Hematopoietic multipotent progenitor cell treated with erythropoietin and hydrocortisone succinate and interleukin-3 and kit ligand, for 15 days (in vitro differentiated cells): ENCODE measurements around the gene TPSD1.
"Not testable (repeated sequence)": the region's sequence is repeated elsewhere in the genome, so short reads cannot be mapped to it uniquely, and the experiment has no call there.

Experiments
- DNase-seq: peaks from one replicate; pipeline ENCODE4 v3.0.0-alpha.2; 2015; ENCODE audit warnings: low spot score

Gene TPSD1

DNA sequence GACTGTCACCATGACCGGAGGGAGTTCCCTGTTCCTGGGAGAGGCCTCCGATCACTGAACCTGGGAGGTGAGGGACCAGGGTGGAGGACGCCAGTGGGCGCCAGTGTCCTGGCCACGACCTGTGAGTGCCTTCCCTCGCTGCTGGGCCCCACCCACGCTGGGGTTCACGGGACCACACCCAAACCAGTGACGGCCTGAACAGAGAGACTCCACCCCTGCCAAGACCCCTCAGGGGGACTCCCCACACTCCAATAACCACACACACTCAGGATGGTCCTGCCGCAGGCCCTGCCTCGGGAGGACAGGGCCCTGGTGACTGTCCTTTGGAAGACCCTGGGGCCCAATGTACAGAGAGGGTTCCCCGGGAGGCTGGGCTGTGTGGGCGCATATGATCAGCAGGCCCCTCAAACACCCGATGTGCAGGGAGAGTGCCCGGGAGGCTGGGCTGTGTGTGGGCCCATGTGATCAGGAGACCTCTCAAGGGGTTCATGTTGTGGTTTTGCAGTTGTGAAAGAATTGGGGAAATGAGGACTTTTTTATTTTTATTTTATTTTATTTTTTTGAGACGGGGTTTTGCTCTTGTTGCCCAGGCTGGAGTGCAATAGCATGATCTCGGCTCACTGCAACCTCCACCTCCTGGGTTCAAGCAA lies 26.6 kb downstream of the TPSD1 start:
- DNase-seq, result no peak

DNA sequence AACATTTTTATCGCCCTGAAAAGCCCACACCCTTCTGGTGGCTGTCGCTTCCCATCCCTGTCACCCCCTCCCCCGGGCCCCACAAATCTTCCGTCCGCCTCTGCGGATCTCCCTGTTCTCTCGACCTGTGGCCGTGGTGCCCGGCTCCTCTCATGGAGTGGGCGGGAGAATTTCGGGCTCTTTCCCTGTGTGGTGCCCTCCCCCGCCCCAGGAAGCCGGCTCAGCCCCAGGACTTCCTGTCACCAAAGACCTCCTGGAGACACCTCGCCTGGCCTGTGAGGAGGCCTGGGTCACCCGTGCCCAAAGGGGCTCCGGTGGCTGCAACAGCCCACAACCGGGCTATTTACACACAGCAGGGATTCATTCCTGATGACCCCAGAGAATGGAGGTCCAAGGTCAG lies 27.4 kb downstream of the TPSD1 start:
- no peak for DNase-seq

DNA sequence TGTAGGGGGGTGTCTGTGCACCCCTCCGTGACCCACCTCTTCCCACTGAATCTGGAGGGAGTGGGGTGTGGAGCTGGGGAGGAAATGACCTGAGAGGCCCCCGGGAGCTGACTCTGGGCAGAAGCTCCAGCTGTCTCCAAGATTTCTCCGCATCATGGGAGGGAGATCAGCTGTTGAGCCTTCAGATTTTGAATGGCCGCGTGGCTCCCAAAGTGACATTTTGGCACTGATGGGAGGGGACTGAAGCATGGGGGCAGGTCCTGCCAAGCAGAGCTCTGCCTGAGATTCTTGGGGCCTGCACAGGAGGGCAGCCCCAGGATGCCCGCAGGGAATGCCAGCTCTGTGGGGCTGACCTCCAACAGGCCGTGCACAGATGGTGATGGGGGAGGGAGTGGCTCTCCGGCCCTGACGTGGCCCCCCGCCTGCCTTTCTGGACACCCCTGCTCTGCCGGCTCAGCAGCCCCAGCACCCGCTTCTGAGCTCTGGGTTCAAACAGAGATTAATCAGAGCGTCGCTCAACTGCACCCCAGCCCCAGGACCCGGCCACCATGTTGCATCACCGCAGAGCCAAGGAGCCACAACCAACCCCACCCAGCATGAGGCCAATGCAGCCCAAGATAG lies 28.2 kb downstream of the TPSD1 start:
- no peak for DNase-seq

DNA sequence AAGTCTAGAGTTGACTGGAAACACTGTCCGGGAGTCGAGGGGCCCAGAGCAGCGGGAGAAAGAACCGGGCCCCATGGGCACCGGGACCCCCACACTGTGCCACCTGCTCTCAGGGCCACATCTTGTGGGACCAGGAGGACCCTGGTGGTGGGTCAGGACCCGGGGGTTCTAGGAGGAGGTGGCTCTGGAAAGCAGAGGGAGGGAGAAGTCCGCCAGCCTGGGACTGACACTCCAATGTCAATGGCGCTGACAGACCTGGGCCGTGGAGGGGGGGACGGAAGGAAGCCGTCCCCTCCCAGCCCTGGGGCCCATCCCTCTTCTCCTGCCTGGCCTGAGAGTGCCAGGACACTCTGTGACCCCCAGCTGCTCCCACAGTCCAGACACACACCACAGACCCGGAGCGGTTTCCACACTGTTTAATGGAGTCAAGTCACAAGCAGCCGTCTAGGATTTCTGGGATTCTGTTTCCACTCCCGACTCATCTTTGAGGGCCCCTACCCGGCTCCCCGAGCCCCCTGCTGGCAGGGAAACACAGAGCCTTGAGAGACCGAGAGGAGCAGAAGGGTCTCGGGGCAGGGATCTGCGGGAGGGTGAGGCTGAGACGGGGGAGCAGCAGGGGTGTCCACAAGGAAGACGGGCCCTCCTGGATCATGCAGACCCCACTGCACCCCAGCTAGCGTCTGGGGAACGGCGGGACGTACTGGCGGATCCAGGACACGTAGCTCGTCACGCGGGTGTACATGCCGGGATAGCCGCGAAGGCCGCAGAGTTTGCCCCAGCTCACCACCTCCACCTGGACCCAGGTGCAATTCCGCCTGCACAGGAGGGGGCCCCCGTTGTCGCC lies 30.0 kb downstream of the TPSD1 start:
- DNase-seq, result no peak

DNA sequence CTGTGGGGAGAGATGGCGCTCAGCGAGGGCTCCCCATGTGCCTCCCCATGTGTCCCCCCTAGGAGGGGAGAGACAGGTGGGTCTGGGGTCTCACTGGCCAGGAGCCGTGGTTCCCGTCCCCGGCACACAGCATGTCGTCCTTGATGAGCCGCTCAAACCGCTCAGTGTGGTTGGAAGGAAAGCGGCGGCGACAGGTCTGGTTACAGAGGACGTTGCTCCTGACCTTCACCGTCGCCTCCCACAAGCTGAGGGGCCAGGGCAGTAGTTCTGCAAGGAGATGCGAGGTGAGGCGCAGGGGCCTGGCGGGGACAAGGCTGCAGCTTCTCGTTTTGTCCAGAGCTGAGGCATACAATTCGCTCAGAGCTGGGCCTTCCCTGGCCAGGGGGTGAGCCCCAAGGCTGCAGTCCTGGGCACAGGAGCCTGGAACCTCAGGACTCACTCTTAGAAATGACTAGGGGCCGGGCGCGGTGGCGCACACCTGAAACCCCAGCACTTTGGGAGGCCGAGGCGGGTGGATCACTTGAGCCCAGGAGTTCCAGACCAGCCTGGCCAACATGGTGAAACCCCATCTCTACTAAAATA lies 30.7 kb downstream of the TPSD1 start:
- DNase-seq, result no peak

DNA sequence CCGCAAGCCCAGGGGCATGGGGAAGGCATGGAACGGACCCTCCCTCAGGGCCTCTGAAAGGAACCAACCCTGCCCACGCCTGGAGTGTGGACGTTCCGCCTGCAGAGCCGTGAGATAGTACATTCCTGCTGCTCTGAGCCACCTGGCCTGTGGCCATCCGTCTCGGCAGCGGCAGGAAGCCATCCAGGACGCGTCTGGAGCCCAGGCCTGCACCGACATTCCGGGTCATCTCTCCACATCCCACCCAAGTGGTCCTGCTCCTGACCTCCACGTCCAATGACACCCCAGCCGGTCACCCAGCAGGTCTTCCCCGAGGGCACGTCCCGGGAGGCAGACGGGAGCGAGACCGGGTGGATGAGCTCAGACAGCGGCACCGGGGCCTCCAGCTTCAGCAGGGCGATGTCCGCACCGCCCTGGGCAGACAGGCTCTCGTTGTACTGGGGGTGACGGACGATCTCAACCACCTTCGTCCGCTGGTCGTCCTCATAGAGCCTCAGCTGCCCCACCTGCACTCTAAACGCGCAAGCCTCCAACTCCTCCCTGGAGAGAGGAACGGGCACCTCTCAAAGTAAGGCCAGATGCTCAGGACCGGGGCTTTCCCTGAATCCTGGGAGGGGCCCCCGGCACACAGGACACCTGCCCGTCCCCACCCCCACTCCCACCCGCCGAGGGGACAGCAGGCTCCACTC lies 32.3 kb downstream of the TPSD1 start:
- DNase-seq, result no peak

DNA sequence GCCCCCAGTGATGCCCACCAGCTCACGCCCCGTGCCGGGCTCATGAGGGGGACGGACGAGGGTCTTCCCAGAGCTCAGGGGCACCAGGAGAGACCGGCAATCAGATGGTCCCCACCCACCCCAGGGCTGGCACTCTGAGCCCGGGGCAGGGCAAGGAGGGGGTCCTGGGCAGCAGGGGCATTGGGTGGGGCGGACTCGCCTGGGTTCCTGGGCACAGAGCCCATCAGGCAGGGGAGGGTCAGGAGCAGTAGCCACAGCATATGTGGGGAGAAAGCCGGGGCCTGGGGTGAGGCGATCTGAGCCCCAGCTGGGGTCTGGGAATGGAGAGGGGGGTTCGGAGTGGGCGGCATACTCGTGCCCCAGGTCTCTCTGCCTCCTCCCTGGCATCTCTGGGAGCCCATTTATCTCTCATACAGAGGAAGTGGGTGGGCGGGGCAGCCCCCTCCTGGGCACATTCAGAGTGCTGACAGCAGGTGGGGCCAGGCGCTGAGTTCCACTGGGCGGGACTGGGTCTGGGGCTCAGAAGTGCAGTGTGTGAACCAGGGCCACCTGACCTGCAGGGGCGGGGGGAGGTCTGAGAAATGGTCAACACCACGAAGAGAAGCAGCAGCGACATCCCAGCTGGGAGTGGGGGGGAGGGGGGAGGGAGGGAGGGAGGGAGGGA lies 33.1 kb downstream of the TPSD1 start:
- DNase-seq, result no peak

DNA sequence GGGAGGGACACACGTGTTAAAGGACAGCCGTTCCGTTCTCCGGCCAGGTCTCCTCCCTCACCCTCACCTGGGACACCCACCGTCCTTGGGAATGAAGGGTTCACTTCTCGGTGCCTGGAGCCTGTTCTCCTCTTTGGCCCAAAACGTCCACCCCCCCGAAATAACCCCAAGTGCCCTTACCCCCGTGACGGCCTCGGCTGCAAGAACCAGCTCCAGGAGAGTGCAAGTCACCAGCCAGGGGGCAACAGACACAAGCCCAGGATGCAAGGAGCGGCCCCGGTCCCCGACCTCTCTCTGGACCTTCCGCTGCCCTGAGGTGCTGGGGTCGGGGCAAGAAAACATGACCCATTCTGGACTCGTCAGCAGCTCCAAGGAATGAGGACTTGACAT lies 33.6 kb downstream of the TPSD1 start:
- DNase-seq, result no peak

DNA sequence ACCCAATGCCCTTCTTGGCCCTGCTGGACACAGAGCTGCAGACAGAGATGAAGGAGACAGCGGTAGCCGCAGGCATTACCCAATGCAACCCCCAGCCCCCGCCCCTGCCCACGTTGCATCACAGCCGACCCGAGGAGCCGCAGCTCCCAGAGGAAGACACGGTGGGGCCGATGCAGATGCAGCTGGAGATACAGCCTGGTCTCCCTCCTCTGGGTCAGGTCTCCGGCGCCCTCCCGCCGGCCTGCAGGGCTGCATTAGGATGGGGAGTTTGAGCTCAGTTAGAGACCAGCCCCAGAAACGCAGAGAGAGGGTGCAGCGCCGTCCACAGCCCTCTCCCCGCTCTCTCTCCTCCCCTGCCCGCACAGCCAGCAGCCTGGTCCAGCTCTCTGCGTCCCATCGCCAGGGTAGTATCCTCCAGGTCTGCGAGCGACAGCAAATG lies 34.2 kb downstream of the TPSD1 start:
- no peak for DNase-seq

DNA sequence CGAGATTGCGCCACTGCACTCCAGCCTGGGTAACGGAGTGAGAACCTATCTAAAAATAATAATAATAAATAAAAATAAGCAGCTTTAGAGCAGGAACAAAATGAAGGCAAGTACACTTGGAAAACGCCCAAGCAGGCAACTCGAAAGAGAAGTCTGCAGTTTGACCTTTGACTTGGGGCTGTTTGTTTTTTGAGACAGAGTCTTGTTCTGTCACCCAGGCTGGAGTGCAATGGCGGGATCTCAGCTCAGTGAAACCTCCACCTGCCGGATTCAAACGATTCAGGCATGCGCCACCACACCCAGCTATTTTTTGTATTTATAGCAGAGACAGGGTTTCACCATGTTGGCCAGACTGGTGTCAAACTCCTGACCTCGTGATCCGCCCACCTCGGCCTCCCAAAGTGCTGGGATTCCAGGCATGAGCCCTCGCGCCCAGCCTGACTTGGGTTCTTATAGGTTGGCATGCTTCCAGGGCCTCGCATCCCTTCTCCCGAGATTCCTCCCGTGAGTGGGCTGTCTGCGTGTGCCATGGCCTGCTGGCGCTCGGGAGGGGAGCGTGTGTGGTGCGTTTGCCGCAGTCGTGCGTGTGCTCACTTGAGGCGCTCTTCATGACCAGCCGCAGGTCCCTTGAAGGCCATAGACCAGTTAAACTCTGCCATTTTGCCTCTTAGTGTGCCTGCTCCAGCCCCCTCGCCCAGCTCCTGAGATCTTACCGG lies 35.1 kb downstream of the TPSD1 start:
- DNase-seq, result no peak

DNA sequence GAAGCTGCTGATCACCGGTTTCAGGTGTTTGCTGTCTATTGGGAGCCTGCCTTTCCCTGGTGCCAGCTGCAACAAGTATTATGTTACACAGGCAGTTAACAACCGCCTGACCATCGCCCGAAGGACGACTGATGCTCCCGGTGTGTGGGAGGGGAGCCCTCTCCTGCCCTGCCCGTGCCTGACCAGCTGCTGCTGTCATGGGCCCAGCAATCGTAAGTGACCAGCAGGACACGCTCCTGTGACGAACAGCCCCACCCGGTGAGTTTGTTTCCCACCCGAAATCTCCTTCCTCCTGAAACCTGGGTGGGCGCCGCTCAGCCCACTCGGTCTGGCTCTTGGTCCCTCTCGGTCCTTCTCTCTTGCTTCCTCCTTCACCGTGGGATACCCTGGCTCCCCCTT lies 35.7 kb downstream of the TPSD1 start:
- DNase-seq, result no peak

DNA sequence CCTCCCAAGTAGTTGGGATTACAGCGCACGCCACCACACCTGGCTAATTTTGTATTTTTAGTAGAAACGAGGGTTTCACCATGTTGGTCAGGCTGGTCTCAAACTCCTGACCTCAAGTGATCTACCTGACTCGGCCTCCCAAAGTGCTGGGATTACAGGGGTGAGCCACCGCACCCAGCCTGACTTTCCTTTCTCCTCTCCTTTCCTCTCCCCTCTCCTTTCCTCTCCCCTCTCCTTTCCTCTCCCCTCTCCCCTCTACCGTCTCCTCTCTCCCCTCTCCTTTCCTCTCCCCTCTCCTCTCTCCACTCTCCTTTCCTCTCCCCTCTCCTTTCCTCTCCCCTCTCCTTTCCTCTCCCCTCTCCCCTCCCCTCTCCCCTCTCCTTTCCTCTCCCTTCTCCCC lies 36.3 kb downstream of the TPSD1 start:
- not testable (repeated sequence) for DNase-seq

DNA sequence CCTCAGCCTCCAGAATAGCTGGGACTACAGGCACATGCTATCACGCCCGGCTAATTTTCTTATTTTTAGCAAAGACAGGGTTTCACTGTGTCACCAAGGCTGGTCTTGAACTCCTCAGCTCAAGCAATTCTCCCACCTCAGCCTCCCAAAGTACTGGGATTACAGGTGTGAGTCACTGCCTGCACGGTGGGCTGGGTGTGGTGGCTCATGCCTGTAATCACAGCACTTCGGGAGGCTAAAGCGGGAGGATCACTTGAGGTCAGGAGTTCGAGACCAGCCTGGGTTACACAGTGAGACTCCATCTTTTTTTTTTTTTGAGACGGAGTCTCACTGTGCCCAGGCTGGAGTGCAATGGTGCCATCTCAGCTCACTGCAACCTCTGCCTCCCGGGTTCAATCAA lies 36.9 kb downstream of the TPSD1 start:
- DNase-seq, result not testable (repeated sequence)

DNA sequence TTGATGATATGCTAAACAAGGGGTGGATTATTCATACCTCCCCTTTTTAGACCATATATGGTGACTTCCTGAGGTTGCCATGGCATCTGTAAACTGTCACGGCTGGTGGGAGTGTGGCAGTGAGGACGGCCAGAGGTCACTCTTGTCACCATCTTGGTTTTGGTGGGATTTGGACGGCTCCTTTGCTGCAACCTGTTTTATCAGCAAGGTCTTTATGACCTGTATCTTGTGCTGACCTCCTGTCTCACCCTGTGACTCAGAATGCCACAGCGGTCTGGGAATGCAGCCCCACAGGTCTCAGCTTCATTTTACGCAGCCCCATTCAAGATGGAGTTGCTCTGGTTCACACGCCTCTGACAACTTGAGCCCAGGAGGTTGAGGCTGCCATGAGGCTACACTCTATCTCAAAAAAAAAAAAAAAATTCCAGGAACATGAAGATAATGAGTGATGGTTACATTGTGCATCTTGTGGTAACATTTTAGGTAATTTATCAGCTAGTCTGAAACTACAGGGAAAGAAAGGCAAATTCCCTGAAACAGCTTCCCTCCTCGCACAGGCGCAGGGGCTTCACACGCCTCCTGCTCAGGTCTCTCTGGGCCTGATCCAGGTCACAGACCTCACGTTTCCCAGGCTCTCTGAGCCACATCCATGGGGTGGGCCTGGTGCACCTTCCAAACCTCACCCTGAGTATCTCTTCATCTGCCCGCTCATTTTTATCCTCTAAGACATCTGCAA lies 38.2 kb downstream of the TPSD1 start:
- DNase-seq, result no peak

DNA sequence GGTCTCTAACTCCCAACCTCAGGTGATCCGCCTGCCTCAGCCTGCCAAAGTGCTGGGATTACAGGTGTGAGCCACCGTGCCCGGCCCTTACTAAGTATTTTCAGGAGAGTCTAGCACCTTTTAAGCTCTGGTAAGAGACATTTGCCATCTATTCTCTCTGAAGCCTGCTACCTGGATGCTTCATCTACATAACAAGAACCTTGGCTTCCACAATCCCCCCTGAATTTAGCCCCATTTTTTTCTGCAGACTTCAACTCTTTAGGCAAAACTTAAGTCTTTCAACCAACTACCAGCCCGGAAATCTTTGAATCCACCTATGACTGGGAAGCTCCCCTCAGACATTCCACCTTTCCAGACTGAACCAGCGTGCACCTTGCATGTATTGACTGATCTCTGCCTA lies 39.6 kb downstream of the TPSD1 start:
- no peak for DNase-seq

DNA sequence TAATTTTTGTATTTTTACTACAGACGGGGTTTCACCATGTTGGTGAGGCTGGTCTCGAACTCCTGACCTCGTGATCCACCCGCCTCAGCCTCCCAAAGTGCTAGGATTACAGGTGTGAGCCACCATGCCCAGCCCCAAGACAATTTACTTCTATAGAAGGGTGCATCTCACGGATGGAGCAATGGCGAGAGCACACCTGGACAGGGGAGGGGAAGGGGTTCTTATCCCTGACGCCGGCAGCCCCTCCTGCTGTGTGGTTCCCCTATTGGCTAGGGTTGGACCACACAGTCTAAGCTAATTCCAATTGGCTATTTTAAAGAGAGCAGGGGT lies 40.8 kb downstream of the TPSD1 start:
- not testable (repeated sequence) for DNase-seq

DNA sequence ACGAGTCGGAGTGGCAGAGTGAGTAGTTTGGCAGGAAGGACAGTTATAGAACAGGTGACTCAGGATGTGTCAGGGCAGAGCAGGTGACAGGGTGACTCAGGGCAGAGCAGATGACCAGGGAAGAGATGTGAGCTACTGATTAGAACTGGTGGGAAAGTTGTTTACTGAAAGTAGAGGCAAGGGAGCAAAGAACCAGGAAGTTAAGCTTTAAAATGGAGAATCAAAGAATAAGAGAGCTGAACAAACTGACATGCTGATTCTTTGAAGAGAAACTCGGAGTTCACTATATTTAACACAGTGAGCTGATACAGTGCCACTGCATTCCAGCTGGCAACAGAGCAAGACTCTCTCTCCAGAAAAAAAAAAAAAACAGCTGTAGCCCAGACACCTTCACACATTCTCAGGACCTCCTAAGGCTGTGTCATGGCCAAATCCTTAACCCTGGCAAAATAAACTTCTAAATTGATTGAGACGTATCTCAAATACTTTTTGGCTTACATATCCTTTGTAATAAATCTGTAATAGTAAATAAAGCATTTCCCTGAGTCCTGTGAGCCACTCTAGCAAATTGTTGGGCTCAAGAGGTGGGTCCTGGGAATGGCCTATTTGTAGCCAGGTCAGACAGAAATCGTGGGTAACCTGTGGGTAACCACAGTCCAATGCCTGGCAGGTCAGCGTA lies 41.3 kb downstream of the TPSD1 start:
- DNase-seq, result no peak

DNA sequence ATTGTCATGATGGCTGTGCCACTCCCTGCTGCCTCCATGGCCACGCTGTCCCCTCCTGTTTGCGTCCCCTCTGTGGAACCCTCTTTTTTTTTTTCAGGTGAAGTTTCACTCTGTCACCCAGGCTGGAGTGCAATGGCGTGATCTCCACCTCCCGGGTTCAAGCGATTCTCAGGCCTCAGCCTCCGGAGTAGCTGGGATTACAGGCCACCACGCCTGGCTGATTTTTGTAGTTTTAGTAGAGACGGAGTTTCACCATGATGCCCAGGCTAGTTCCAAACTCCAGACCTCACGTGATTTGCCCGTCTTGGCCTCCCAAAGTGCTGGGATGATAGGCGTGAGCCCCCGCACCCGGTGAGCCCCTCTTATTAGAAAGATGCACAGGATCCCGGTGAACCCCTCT lies 42.5 kb downstream of the TPSD1 start:
- DNase-seq, result no peak

DNA sequence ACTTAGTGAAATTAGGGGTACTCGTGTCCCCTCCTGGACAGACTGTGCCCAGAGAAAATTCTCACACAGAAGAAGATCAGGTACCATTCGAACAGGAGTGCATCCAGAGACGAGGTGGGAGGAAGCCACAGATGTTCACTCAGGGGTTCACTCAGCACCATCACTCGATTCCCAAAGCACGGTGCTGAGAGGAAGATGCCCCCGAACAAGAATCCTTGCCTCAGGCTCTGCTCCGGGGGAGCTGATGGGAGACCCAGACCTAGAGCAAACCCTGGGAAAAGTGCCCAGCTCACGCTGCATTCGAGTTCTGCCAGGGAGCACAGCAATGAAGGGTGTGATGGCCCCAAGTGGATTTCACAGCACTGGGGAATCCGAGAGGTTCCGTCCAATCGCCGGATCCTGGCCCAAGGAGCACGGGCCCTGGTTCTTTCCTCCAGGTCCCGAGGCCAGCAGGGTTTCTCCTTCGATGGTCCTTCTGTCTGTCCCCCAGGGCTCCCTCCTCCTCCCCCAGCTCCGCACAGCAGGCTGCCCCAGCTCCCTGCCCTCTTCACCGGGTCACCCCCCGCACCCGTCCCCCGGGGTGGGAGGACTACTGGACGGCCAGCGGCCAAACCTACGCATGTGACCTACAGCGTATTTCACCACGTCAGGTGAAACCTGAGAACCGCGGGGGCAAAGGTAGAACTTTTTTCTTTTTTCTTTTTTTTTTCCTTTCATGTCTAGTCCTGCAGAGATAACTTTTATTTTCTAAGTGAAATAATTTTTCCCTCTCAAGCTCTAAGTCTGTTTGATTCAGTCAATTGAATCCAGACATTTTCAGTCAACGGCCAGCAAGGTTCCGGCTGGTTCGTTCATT lies 43.4 kb downstream of the TPSD1 start:
- DNase-seq, result no peak
